Adrenal gland (tissue), 12 donors: ENCODE data around the gene CCDC138. TPM values are rescaled to one million over a fixed set of nuclear protein-coding genes. Genes with fewer than 3 reads are reported as not detected.

Source experiments
- DNase-seq, 7 donors: peaks; one replicate each; pipeline ENCODE4 v3.0.0-alpha.2; 2019 to 2020
- H3K27ac ChIP-seq, 5 donors: fragments of 200-600 bp; sonication (generic) in 4 of 5; 1 replicate in 3 of 5; 2 replicates in 2 of 5; pipeline versions ENCODE4 v1.5.1 to v1.8.0; 2016 to 2020; ENCODE audit warnings: mild to moderate bottlenecking in 1 of 5
- H3K27me3 ChIP-seq: fragments of 200-600 bp; 2 replicates; pipeline ENCODE4 v1.8.0; 2021
- H3K36me3 ChIP-seq, 2 donors: fragments of 200-600 bp; replicated peaks in 1 of 2; 1 replicate in 1 of 2; 2 replicates in 1 of 2; pipeline versions ENCODE4 v1.5.1 to v1.8.0; 2018 to 2022
- H3K4me1 ChIP-seq, 2 donors: fragments of 200-600 bp; replicated peaks in 1 of 2; 1 replicate in 1 of 2; 2 replicates in 1 of 2; pipeline versions ENCODE4 v1.5.1 to v1.8.0; 2018 to 2021
- H3K4me3 ChIP-seq, 4 donors: fragments of 200-600 bp; sonication (generic) in 3 of 4; one replicate each; pipeline ENCODE4 v1.5.1; 2016 to 2018
- H3K9me3 ChIP-seq, 3 donors: fragments of 200-600 bp; sonication (generic) in 1 of 3; replicated peaks in 1 of 3; 1 replicate in 2 of 3; 2 replicates in 1 of 3; pipeline versions ENCODE4 v1.5.1 to v1.8.0; 2016 to 2021
- CTCF ChIP-seq, 6 experiments: fragments of 450-650 bp in 4 of 6; fragments of 200-600 bp in 2 of 6; sonication (generic) in 1 of 6; IDR thresholded peaks; 1 replicate in 5 of 6; 2 replicates in 1 of 6; pipeline versions ENCODE4 v1.5.1 to v1.8.0; 2016 to 2021; ENCODE audit warnings: antibody characterized with exemption in 6 of 6, mild to moderate bottlenecking in 2 of 6, moderate library complexity in 1 of 6
- POLR2A ChIP-seq, 2 donors: fragments of 450-650 bp; IDR thresholded peaks; one replicate each; pipeline ENCODE4 v1.6.1; 2017; ENCODE audit warnings: antibody characterized with exemption in 2 of 2, mild to moderate bottlenecking in 2 of 2, moderate library complexity in 1 of 2
- WGBS, 4 donors: extraction: QIAGEN DNeasy Blood & Tissue Kit in 2 of 4; methylation state at CpG; one replicate each; pipeline versions ENCODE4 v1.1.5 to v1.1.7; 2013 to 2017; 5-methylcytosine and 5-hydroxymethylcytosine counted together
- intact Hi-C, 2 donors: fragments of 100-400 bp; cut with DNase I; formaldehyde crosslinking; loops; one replicate each; pipeline versions ENCODE4 v1.14.1 to v1.15.0; 2022 to 2023
- polyA plus RNA-seq, 3 donors: library from polyadenylated mRNA; stranded (reverse); fragments of 200-250 nt in 2 of 3; fragments of 350-450 nt in 1 of 3; fragmentation: Illumina TruSeq in 1 of 3; extraction: RNeasy Lipid Tissue Mini Kit (QIAGEN cat#74804) in 1 of 3; gene quantifications; one replicate each; pipeline ENCODE4 v1.2.3, GENCODE V29; 2013 to 2014
- total RNA-seq, 9 donors: library from RNA; depleted of rRNA in 4 of 9; stranded (reverse); fragments of >200 nt in 4 of 9; fragments of 120-200 nt in 1 of 9; fragmentation: NEBNext Ultra II Directional in 1 of 9; extraction: Animal tissue kit (Norgen Biotek cat#: 25700) in 1 of 9; gene quantifications; one replicate each; pipeline versions ENCODE4 v1.1.0 to v1.2.4, GENCODE V29; 2013 to 2023
- donor health status: healthy with polysubstance abuse.
- donor health status: Bipolar disorder and iron deficiency.
- donor health status: DM: yes; HTN: yes; CAD: no.
- donor health status: DM: no; HTN: no; CAD: no.
- donor health status: DM: no; HTN: no; CAD: no.
- donor health status: DM: yes; HTN: yes; CAD: no.

Gene CCDC138
- total and polyA plus RNA-seq, 12 donors: 1.0 to 8.0 (median 2.1) TPM

- Histone ChIP-seq H3K27ac (no peak overlapping the region), H3K4me1 (no peaks in the 10 kb centered on the region), H3K4me3 (no peak overlapping the region), H3K36me3 (peaks cover 0 to 7% of the 10 kb centered on the region in 2 donors), H3K9me3 (peaks cover 0 to 9% (median 4%) of the 10 kb centered on the region in 3 donors), H3K27me3 (no peaks in the 10 kb centered on the region)
- TF ChIP-seq POLR2A (IDR thresholded peaks at IDR 0.05): no peak
- TF ChIP-seq CTCF (IDR thresholded peaks at IDR 0.05): no peak
- DNase-seq: no peak
- intact Hi-C loops: no loop called here
Measured at GRCh38 chr2:108841506-108841905, 54.9 kb downstream of the CCDC138 start.

DNA sequence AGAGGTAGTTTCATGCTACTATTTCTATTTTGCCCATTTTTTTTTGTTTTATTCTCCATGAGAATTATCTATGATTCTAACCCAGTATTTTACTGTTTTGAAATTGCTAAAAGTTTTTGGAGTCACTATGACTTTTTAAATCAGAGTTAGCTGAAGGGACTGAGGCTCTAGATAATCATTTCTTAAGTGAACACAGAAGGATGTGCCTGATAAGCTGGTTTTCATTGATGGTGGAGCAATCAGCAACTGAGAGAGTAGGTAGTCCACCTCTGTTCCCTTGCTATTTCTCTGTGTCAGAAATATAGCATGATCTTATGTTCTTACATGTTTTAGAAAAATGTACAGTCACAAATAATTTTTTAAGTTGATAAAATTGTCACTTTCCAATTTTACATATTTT, 59.4 kb downstream of the CCDC138 start:
- no peak overlapping the region for H3K27ac ChIP-seq
- no peak for DNase-seq
- H3K9me3 ChIP-seq: peaks cover 0 to 3% (median 0%) of the 10 kb centered on the region in 3 donors
- no peak for TF ChIP-seq CTCF (IDR thresholded peaks at IDR 0.05)
- no peak for TF ChIP-seq POLR2A (IDR thresholded peaks at IDR 0.05)
- H3K4me3 ChIP-seq: no peak overlapping the region
- H3K27me3 ChIP-seq: no peaks in the 10 kb centered on the region
- intact Hi-C loops: no loop called here
- H3K4me1 ChIP-seq: no peaks in the 10 kb centered on the region
- H3K36me3 ChIP-seq: no peaks in the 10 kb centered on the region

GRCh38 chr2:108847000-108847399, 60.4 kb downstream of the CCDC138 start:
- H3K4me1 ChIP-seq: no peaks in the 10 kb centered on the region

GRCh38 chr2:108852375-108852774, 65.8 kb downstream of the CCDC138 start:
- Histone ChIP-seq H3K4me1 (peaks cover 0 to 8% of the 10 kb centered on the region in 2 donors), H3K9me3 (no peaks in the 10 kb centered on the region), H3K27ac (no peak overlapping the region), H3K27me3 (no peaks in the 10 kb centered on the region), H3K36me3 (no peaks in the 10 kb centered on the region), H3K4me3 (no peak overlapping the region)
- no peak for TF ChIP-seq POLR2A (IDR thresholded peaks at IDR 0.05)
- TF ChIP-seq CTCF (IDR thresholded peaks at IDR 0.05): no peak
- WGBS, 4 donors: 97 to 100% (median 98%) methylated on average over 3 of the region's 3 CpGs
- no peak for DNase-seq
- intact Hi-C loops: no loop called here

More at GRCh38 chr2:108847000-108847399, 60.4 kb downstream of the CCDC138 start:
- 92 to 100% (median 95%) methylated on average over 1 of the region's 1 CpG for WGBS, 4 donors
- H3K27me3 ChIP-seq: no peaks in the 10 kb centered on the region
- H3K27ac ChIP-seq: no peak overlapping the region
- no peaks in the 10 kb centered on the region for H3K36me3 ChIP-seq
- TF ChIP-seq POLR2A (IDR thresholded peaks at IDR 0.05) (no peak), CTCF (IDR thresholded peaks at IDR 0.05) (no peak)
- no peak overlapping the region for H3K4me3 ChIP-seq
- no peak for DNase-seq
- intact Hi-C loops: no loop called here
- H3K9me3 ChIP-seq: no peaks in the 10 kb centered on the region
